Mesenchymal stem cell (in vitro differentiated cells and primary cell): ENCODE results near the gene HBD.

Source experiments
- DNase-seq: peaks from one replicate; pipeline ENCODE4 v3.0.0-alpha.2; 2013
- H2AFZ ChIP-seq: one replicate; pipeline ENCODE4 v1.6.1; 2013; ENCODE audit warnings: low read depth, mild to moderate bottlenecking, control low read depth, inconsistent platforms, low read length, moderate library complexity
- H2AK5ac ChIP-seq: 2 replicates; pipeline ENCODE4 v1.6.1; 2013; ENCODE audit warnings: low read length, moderate library complexity, mild to moderate bottlenecking, inconsistent platforms; ENCODE audit not compliant: severe bottlenecking
- H2BK120ac ChIP-seq: one replicate; pipeline ENCODE4 v1.6.1; 2013; ENCODE audit warnings: low read depth, mild to moderate bottlenecking, inconsistent platforms, low read length, moderate library complexity
- H2BK12ac ChIP-seq, 2 experiments: one replicate each; pipeline ENCODE4 v1.6.1; 2013; ENCODE audit warnings: inconsistent platforms in 2 of 2, low read length in 2 of 2, mild to moderate bottlenecking in 2 of 2, moderate library complexity in 2 of 2, control low read depth in 1 of 2
- H2BK15ac ChIP-seq: one replicate; pipeline ENCODE4 v1.6.1; 2013; ENCODE audit warnings: mild to moderate bottlenecking, low read depth, inconsistent platforms; ENCODE audit not compliant: poor library complexity, severe bottlenecking
- H2BK5ac ChIP-seq: 2 replicates; pipeline ENCODE4 v1.6.1; 2013; ENCODE audit warnings: low read depth, mild to moderate bottlenecking, low read length, control low read depth, inconsistent platforms; ENCODE audit not compliant: poor library complexity, severe bottlenecking
- H3K14ac ChIP-seq, 2 experiments: one replicate each; pipeline ENCODE4 v1.6.1; 2013; ENCODE audit warnings: inconsistent platforms in 2 of 2, low read length in 2 of 2, control low read depth in 1 of 2, mild to moderate bottlenecking in 1 of 2, moderate library complexity in 1 of 2
- H3K18ac ChIP-seq, 2 experiments: one replicate each; pipeline ENCODE4 v1.6.1; 2013; ENCODE audit warnings: inconsistent platforms in 2 of 2, low read length in 2 of 2, control low read depth in 1 of 2, low read depth in 1 of 2, mild to moderate bottlenecking in 1 of 2
- H3K23ac ChIP-seq, 2 experiments: one replicate each; pipeline ENCODE4 v1.6.1; 2013; ENCODE audit warnings: inconsistent platforms in 2 of 2, low read length in 2 of 2, mild to moderate bottlenecking in 2 of 2, moderate library complexity in 2 of 2, control low read depth in 1 of 2
- H3K27ac ChIP-seq: 2 replicates; pipeline ENCODE4 v1.5.1; 2013; ENCODE audit warnings: mild to moderate bottlenecking, moderate library complexity, low read length, control low read depth, inconsistent platforms; ENCODE audit not compliant: poor library complexity, severe bottlenecking
- H3K27me3 ChIP-seq, 2 experiments: 2 replicates each; pipeline versions ENCODE4 v1.6.1 to v1.7.0; 2013; ENCODE audit warnings: low read length in 2 of 2, mild to moderate bottlenecking in 2 of 2, moderate library complexity in 2 of 2, control low read depth in 1 of 2, inconsistent platforms in 1 of 2; ENCODE audit not compliant: control insufficient read depth in 1 of 2, insufficient read depth in 1 of 2
- H3K36me3 ChIP-seq, 2 experiments: 2 replicates each; pipeline versions ENCODE4 v1.6.1 to v1.7.0; 2013; ENCODE audit warnings: low read length in 2 of 2, control low read depth in 1 of 2, inconsistent platforms in 1 of 2, low read depth in 1 of 2, mild to moderate bottlenecking in 1 of 2; ENCODE audit not compliant: insufficient read depth in 2 of 2, control insufficient read depth in 1 of 2
- H3K4ac ChIP-seq, 2 experiments: one replicate each; pipeline ENCODE4 v1.6.1; 2013; ENCODE audit warnings: inconsistent platforms in 2 of 2, low read length in 2 of 2, mild to moderate bottlenecking in 2 of 2, moderate library complexity in 2 of 2, control low read depth in 1 of 2, low read depth in 1 of 2
- H3K4me1 ChIP-seq: 2 replicates; pipeline ENCODE4 v1.6.1; 2013; ENCODE audit warnings: low read depth, low read length, control low read depth; ENCODE audit not compliant: control insufficient read depth, insufficient read depth
- H3K4me2 ChIP-seq: 2 replicates; pipeline ENCODE4 v1.6.1; 2013; ENCODE audit warnings: low read length, mild to moderate bottlenecking, inconsistent platforms; ENCODE audit not compliant: poor library complexity, severe bottlenecking
- H3K4me3 ChIP-seq, 2 experiments: 2 replicates each; pipeline versions ENCODE4 v1.5.1 to v1.7.0; 2013; ENCODE audit warnings: low read length in 2 of 2, mild to moderate bottlenecking in 2 of 2, control low read depth in 1 of 2, low read depth in 1 of 2; ENCODE audit not compliant: insufficient read depth in 1 of 2
- H3K79me1 ChIP-seq: replicated peaks from 2 replicates; pipeline ENCODE4 v1.6.1; 2013; ENCODE audit warnings: mild to moderate bottlenecking, control low read depth, low read length, inconsistent platforms; ENCODE audit not compliant: poor library complexity, severe bottlenecking
- H3K9ac ChIP-seq: 2 replicates; pipeline ENCODE4 v1.7.0; 2013; ENCODE audit warnings: mild to moderate bottlenecking, low read length, moderate library complexity
- H3K9me3 ChIP-seq: 2 replicates; pipeline ENCODE4 v1.7.0; 2013; ENCODE audit warnings: mild to moderate bottlenecking, low read length; ENCODE audit not compliant: control insufficient read depth
- H4K8ac ChIP-seq: one replicate; pipeline ENCODE4 v1.6.1; 2013; ENCODE audit warnings: inconsistent platforms, mild to moderate bottlenecking, low read length, moderate library complexity
- H4K91ac ChIP-seq: one replicate; pipeline ENCODE4 v1.6.1; 2013; ENCODE audit warnings: mild to moderate bottlenecking, low read length, inconsistent platforms
- WGBS: methylation state at CpG from one replicate; pipeline ENCODE4 v1.1.7; 2013; ENCODE audit warnings: mixed read lengths; 5-methylcytosine and 5-hydroxymethylcytosine counted together

HBD gene

GRCh38 chr11:5281596-5281995 is 47.3 kb upstream of the HBD start:
- Histone ChIP-seq H3K27ac (no peak overlapping the region), H3K79me1 (no peaks in the 10 kb centered on the region), H2BK15ac (no peak overlapping the region), H3K4me2 (no peak overlapping the region), H3K4me1 (peaks cover 3% of the 10 kb centered on the region), H3K23ac (no peak overlapping the region), H3K27me3 (no peaks in the 10 kb centered on the region), H3K4me3 (no peak overlapping the region), H3K36me3 (no peaks in the 10 kb centered on the region), H3K4ac (peak overlapping the region in 1 of 2 experiments; percentile 63), H3K14ac (no peak overlapping the region), H4K8ac (no peak overlapping the region), H3K18ac (no peak overlapping the region), H3K9ac (no peak overlapping the region), H2BK120ac (no peak overlapping the region), H4K91ac (no peak overlapping the region), H2AFZ (no peak overlapping the region), H2BK12ac (peak overlapping the region in 1 of 2 experiments; percentile 68), H3K9me3 (no peaks in the 10 kb centered on the region), H2AK5ac (peak overlapping the region; percentile 5), H2BK5ac (no peak overlapping the region)
- DNase-seq: no peak

- H3K79me1 ChIP-seq: no peaks in the 10 kb centered on the region
- no peaks in the 10 kb centered on the region for H3K36me3 ChIP-seq
- no peaks in the 10 kb centered on the region for H3K27me3 ChIP-seq
- H3K4ac ChIP-seq: no peak overlapping the region
- 0% methylated on average over 3 of the region's 3 CpGs for WGBS
- no peak overlapping the region for H3K23ac ChIP-seq
- no peak overlapping the region for H2BK5ac ChIP-seq
- peaks cover 3% of the 10 kb centered on the region for H3K4me1 ChIP-seq
- peak overlapping the region; percentile 10 for H3K9ac ChIP-seq
- H2AK5ac ChIP-seq: no peak overlapping the region
- H4K91ac ChIP-seq: no peak overlapping the region
- H2BK15ac ChIP-seq: no peak overlapping the region
- H3K4me3 ChIP-seq: no peak overlapping the region
- no peak overlapping the region for H2BK120ac ChIP-seq
- H3K9me3 ChIP-seq: no peaks in the 10 kb centered on the region
- no peak overlapping the region for H4K8ac ChIP-seq
- H3K18ac ChIP-seq: no peak overlapping the region
- no peak overlapping the region for H3K4me2 ChIP-seq
- H3K14ac ChIP-seq: no peak overlapping the region
- H2BK12ac ChIP-seq: no peak overlapping the region
- no peak overlapping the region for H2AFZ ChIP-seq
- peak; percentile 99 for DNase-seq
- H3K27ac ChIP-seq: no peak overlapping the region
Measured at GRCh38 chr11:5280582-5281102, 46.4 kb upstream of the HBD start.

- Histone ChIP-seq H2AK5ac (no peak overlapping the region), H4K91ac (no peak overlapping the region), H3K27me3 (no peaks in the 10 kb centered on the region), H4K8ac (no peak overlapping the region), H3K79me1 (no peaks in the 10 kb centered on the region), H3K14ac (no peak overlapping the region), H2BK12ac (peak overlapping the region; percentile 41 to 77), H3K36me3 (no peaks in the 10 kb centered on the region), H3K9me3 (no peaks in the 10 kb centered on the region), H3K23ac (no peak overlapping the region), H2AFZ (no peak overlapping the region), H3K4ac (peak overlapping the region in 1 of 2 experiments; percentile 47), H2BK120ac (no peak overlapping the region), H2BK5ac (no peak overlapping the region), H3K4me3 (no peak overlapping the region), H3K9ac (no peak overlapping the region), H2BK15ac (no peak overlapping the region), H3K4me1 (peaks cover 3% of the 10 kb centered on the region), H3K27ac (no peak overlapping the region), H3K18ac (peak overlapping the region; percentile 67 to 68), H3K4me2 (no peak overlapping the region)
- 26% methylated on average over 4 of the region's 4 CpGs for WGBS
- DNase-seq: no peak
Measured at GRCh38 chr11:5279471-5280090, 45.3 kb upstream of the HBD start.

- Histone ChIP-seq H2BK5ac (no peak overlapping the region), H2BK12ac (peak overlapping the region in 1 of 2 experiments; percentile 2), H3K14ac (no peak overlapping the region), H2AFZ (no peak overlapping the region), H3K18ac (no peak overlapping the region), H3K9me3 (no peaks in the 10 kb centered on the region), H3K9ac (no peak overlapping the region), H3K4me1 (peaks cover 3% of the 10 kb centered on the region), H2BK120ac (no peak overlapping the region), H4K91ac (no peak overlapping the region), H3K23ac (no peak overlapping the region), H3K27ac (no peak overlapping the region), H2BK15ac (no peak overlapping the region), H3K27me3 (no peaks in the 10 kb centered on the region), H4K8ac (no peak overlapping the region), H2AK5ac (no peak overlapping the region), H3K79me1 (no peaks in the 10 kb centered on the region), H3K4ac (no peak overlapping the region), H3K4me3 (no peak overlapping the region), H3K4me2 (no peak overlapping the region), H3K36me3 (no peaks in the 10 kb centered on the region)
- no peak for DNase-seq
- 8% methylated on average over 1 of the region's 1 CpG for WGBS
Measured at GRCh38 chr11:5277807-5278382, 43.6 kb upstream of the HBD start.
